GM12874 (cell line): ENCODE results near the gene CADM2.

Experiments
- TF ChIP-seq, protein P1 (sequence below): IDR thresholded peaks from 2 replicates; pipeline ENCODE4 v1.5.1; 2011; ENCODE audit warnings: low read depth, mild to moderate bottlenecking, control low read depth, low read length, moderate library complexity; ENCODE audit not compliant: insufficient read depth

The CADM2 gene

GRCh38 chr3:85516146-85516545 lies 557.4 kb downstream of the CADM2 start:
- TF ChIP-seq, protein P1, sequence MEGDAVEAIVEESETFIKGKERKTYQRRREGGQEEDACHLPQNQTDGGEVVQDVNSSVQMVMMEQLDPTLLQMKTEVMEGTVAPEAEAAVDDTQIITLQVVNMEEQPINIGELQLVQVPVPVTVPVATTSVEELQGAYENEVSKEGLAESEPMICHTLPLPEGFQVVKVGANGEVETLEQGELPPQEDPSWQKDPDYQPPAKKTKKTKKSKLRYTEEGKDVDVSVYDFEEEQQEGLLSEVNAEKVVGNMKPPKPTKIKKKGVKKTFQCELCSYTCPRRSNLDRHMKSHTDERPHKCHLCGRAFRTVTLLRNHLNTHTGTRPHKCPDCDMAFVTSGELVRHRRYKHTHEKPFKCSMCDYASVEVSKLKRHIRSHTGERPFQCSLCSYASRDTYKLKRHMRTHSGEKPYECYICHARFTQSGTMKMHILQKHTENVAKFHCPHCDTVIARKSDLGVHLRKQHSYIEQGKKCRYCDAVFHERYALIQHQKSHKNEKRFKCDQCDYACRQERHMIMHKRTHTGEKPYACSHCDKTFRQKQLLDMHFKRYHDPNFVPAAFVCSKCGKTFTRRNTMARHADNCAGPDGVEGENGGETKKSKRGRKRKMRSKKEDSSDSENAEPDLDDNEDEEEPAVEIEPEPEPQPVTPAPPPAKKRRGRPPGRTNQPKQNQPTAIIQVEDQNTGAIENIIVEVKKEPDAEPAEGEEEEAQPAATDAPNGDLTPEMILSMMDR, result no peak

DNA sequence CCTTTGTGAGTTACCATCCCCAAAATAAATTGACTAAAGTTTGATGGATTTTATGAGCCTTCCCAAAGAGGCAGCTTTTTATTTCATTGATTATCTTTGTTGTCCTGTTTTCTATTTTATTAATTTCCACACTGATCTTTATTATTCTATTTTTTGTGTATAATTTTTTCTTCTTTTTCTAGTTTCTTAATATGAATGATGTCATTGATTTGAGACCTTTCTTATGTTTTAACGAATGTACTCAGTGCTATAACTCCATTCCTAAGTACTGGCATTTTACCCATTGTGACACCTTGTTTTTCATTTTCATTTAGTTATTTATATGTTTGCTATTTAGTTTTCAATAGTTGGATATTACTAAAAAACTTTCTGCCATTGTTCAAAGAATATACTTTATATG lies 565.3 kb downstream of the CADM2 start:
- TF ChIP-seq, protein P1, result no peak

DNA sequence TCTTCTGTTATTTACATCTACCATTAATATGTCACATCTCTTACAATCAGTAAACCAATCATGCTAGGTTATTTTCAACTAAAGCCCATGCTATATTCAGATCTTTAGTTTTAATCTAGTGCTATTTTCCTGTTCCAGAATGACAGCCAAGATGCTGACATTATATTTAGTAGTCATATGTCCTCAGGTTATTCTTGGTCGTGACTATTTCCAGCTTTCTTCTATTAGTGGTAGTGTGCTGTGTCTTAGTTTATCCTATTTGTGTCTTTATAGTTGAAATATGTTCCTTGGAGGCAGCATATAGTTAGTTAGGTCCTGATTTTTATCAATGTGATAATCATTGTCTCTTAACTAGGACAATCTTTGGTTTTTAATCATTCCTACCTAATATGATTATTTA lies 566.5 kb downstream of the CADM2 start:
- TF ChIP-seq, protein P1, result no peak

- TF ChIP-seq, protein P1, result no peak
Measured at GRCh38 chr3:85533586-85533985, 574.8 kb downstream of the CADM2 start.

DNA sequence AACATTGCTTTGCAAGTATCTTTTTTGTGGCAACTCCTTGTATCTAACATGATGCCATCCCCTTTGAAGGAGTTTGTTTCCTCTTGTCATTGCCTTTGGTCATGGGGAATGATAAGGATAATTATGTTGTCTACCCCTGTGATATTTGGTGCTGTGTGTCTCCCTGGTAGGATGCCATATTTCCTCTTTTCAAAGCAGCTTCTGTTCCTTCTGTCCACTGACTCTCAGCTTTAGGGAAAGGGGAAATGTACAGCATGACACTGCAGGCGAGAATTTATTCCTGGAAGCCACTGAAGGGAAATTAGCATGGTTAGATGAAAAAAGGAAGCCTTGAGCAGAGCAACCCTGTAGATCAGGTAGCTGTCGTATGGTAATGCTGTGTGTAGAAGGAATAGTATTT lies 576.7 kb downstream of the CADM2 start:
- TF ChIP-seq, protein P1, result no peak

DNA sequence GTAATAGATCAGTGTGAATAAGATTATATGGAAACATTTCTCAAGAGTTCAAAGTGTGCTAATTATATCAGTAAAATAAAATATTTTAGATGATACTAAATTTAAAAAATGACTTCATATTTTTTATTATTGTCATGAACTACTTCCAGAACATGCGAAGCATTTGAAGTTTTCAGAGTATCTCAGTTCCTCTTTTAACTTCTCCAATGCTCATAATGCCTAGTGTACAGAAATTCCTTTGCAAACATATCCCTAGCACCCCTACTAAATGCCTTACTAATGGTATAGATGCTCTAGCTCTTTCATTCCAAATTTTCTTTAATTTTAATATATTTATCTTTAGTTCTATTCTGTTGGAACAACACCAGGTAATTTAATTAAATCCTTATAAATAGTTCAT lies 580.4 kb downstream of the CADM2 start:
- TF ChIP-seq, protein P1, result no peak

DNA sequence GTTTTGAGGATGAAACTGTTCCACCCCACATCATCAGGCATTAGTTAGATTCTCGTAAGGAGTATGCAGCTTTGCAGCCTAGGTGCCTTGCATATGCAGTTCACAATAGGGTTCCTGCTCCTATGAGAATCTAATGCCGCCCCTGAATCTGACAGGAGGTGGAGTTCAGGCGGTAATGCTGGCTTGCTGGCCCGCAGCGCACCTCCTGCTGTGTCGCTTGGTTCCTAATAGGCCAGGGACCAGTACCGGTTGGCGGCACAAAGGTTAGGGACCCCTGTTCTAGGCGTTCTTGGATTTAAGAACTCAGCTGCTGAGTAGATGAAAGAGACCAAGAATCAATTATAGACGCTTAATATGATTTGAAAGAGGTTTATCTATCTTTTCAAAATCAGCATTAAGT lies 595.4 kb downstream of the CADM2 start:
- TF ChIP-seq, protein P1, result no peak
